ENCODE data around the gene WDFY2.
"Not testable (repeated sequence)": the region's sequence is repeated elsewhere in the genome, so short reads cannot be mapped to it uniquely, and the experiment has no call there.

WDFY2 gene

GRCh38 chr13:51564252-51564651 is 20.0 kb upstream of the WDFY2 start:
- no peaks in the 10 kb centered on the region for H3K9me3 ChIP-seq (ENCODE audit: insufficient read depth, low read depth, low read length)
- H2AFZ ChIP-seq (ENCODE audit: low read length): no peak overlapping the region
- H3K9ac ChIP-seq (ENCODE audit: low read depth, low read length, poor library complexity, severe bottlenecking): no peak overlapping the region
- no peak overlapping the region for H3K4me2 ChIP-seq (ENCODE audit: low read depth, low read length, poor library complexity, severe bottlenecking)
- H3K27me3 ChIP-seq (ENCODE audit: insufficient read depth, low read length, poor library complexity, severe bottlenecking): no peaks in the 10 kb centered on the region
- no peaks in the 10 kb centered on the region for H4K20me1 ChIP-seq (ENCODE audit: insufficient read depth, low read length, poor library complexity, severe bottlenecking)
- peaks cover 16% of the 10 kb centered on the region for H3K4me1 ChIP-seq (ENCODE audit: insufficient read depth, low read length, poor library complexity, severe bottlenecking)
- no peaks in the 10 kb centered on the region for H3K79me2 ChIP-seq (ENCODE audit: insufficient read depth, low read length)
- no peak overlapping the region for H3K4me3 ChIP-seq (ENCODE audit: low read length, poor library complexity, severe bottlenecking)
- H3K9me2 ChIP-seq (replicated peaks; ENCODE audit: low read depth, low read length): no peaks in the 10 kb centered on the region
- no peaks in the 10 kb centered on the region for H3F3A ChIP-seq (ENCODE audit: low read depth)
- no peaks in the 10 kb centered on the region for H3K36me3 ChIP-seq (ENCODE audit: insufficient read depth, low read length)
- no peak for TF ChIP-seq CTCF (conservative IDR thresholded peaks at IDR 0.05; ENCODE audit: low read length)
- TF ChIP-seq EZH2phosphoT487 (IDR thresholded peaks at IDR 0.05; ENCODE audit: borderline replicate concordance): no peak

- Histone ChIP-seq H3K36me3 (ENCODE audit: insufficient read depth, low read length) (no peaks in the 10 kb centered on the region), H4K20me1 (ENCODE audit: insufficient read depth, low read length, poor library complexity, severe bottlenecking) (no peaks in the 10 kb centered on the region), H3K27me3 (ENCODE audit: insufficient read depth, low read length, poor library complexity, severe bottlenecking) (no peaks in the 10 kb centered on the region), H3F3A (ENCODE audit: low read depth) (no peaks in the 10 kb centered on the region), H3K9me2 (replicated peaks; ENCODE audit: low read depth, low read length) (no peaks in the 10 kb centered on the region), H3K9ac (ENCODE audit: low read depth, low read length, poor library complexity, severe bottlenecking) (no peak overlapping the region), H3K4me1 (ENCODE audit: insufficient read depth, low read length, poor library complexity, severe bottlenecking) (peaks cover 16% of the 10 kb centered on the region), H3K9me3 (ENCODE audit: insufficient read depth, low read depth, low read length) (no peaks in the 10 kb centered on the region), H3K4me2 (ENCODE audit: low read depth, low read length, poor library complexity, severe bottlenecking) (no peak overlapping the region), H3K79me2 (ENCODE audit: insufficient read depth, low read length) (no peaks in the 10 kb centered on the region), H3K4me3 (ENCODE audit: low read length, poor library complexity, severe bottlenecking) (no peak overlapping the region), H2AFZ (ENCODE audit: low read length) (no peak overlapping the region)
- TF ChIP-seq CTCF (conservative IDR thresholded peaks at IDR 0.05; ENCODE audit: low read length) (no peak), EZH2phosphoT487 (IDR thresholded peaks at IDR 0.05; ENCODE audit: borderline replicate concordance) (no peak)
Measured at GRCh38 chr13:51564671-51565070, 19.6 kb upstream of the WDFY2 start.

GRCh38 chr13:51569001-51569400 is 15.3 kb upstream of the WDFY2 start:
- H3K9me2 ChIP-seq (replicated peaks; ENCODE audit: low read depth, low read length); H3K36me3 ChIP-seq (ENCODE audit: insufficient read depth, low read length); H3K9ac ChIP-seq (ENCODE audit: low read depth, low read length, poor library complexity, severe bottlenecking); H3F3A ChIP-seq (ENCODE audit: low read depth); H4K20me1 ChIP-seq (ENCODE audit: insufficient read depth, low read length, poor library complexity, severe bottlenecking); H3K4me1 ChIP-seq (ENCODE audit: insufficient read depth, low read length, poor library complexity, severe bottlenecking); H3K4me2 ChIP-seq (ENCODE audit: low read depth, low read length, poor library complexity, severe bottlenecking); H3K9me3 ChIP-seq (ENCODE audit: insufficient read depth, low read depth, low read length); H3K79me2 ChIP-seq (ENCODE audit: insufficient read depth, low read length); H2AFZ ChIP-seq (ENCODE audit: low read length); H3K4me3 ChIP-seq (ENCODE audit: low read length, poor library complexity, severe bottlenecking); H3K27me3 ChIP-seq (ENCODE audit: insufficient read depth, low read length, poor library complexity, severe bottlenecking): not testable (repeated sequence)

GRCh38 chr13:51576754-51577153 is 7.5 kb upstream of the WDFY2 start:
- no peaks in the 10 kb centered on the region for H3K79me2 ChIP-seq (ENCODE audit: insufficient read depth, low read length)
- H3K27me3 ChIP-seq (ENCODE audit: insufficient read depth, low read length, poor library complexity, severe bottlenecking): peaks cover 29% of the 10 kb centered on the region
- H3K4me1 ChIP-seq (ENCODE audit: insufficient read depth, low read length, poor library complexity, severe bottlenecking): no peaks in the 10 kb centered on the region
- no peak overlapping the region for H3K9ac ChIP-seq (ENCODE audit: low read depth, low read length, poor library complexity, severe bottlenecking)
- H4K20me1 ChIP-seq (ENCODE audit: insufficient read depth, low read length, poor library complexity, severe bottlenecking): no peaks in the 10 kb centered on the region
- H3K36me3 ChIP-seq (ENCODE audit: insufficient read depth, low read length): no peaks in the 10 kb centered on the region
- H3K9me3 ChIP-seq (ENCODE audit: insufficient read depth, low read depth, low read length): no peaks in the 10 kb centered on the region
- no peak overlapping the region for H2AFZ ChIP-seq (ENCODE audit: low read length)
- H3K4me2 ChIP-seq (ENCODE audit: low read depth, low read length, poor library complexity, severe bottlenecking): no peak overlapping the region
- H3F3A ChIP-seq (ENCODE audit: low read depth): no peaks in the 10 kb centered on the region
- no peak overlapping the region for H3K4me3 ChIP-seq (ENCODE audit: low read length, poor library complexity, severe bottlenecking)
- H3K9me2 ChIP-seq (replicated peaks; ENCODE audit: low read depth, low read length): no peaks in the 10 kb centered on the region
- TF ChIP-seq EZH2phosphoT487 (IDR thresholded peaks at IDR 0.05; ENCODE audit: borderline replicate concordance): no peak
- TF ChIP-seq CTCF (conservative IDR thresholded peaks at IDR 0.05; ENCODE audit: low read length): no peak
